ENCODE data around the gene ZNF320.
A peak's percentile ranks its signal among the peaks of the same experiment; 100 is the strongest.
"Not testable (repeated sequence)": the region's sequence is repeated elsewhere in the genome, so short reads cannot be mapped to it uniquely, and the experiment has no call there.

The ZNF320 gene

GRCh38 chr19:52917531-52917930, 20.1 kb upstream of the ZNF320 start:
- DNase-seq: no peak

GRCh38 chr19:52910648-52911047, 13.2 kb upstream of the ZNF320 start:
- DNase-seq: no peak

GRCh38 chr19:52904052-52904780, 6.8 kb upstream of the ZNF320 start:
- DNase-seq: not testable (repeated sequence)

DNA sequence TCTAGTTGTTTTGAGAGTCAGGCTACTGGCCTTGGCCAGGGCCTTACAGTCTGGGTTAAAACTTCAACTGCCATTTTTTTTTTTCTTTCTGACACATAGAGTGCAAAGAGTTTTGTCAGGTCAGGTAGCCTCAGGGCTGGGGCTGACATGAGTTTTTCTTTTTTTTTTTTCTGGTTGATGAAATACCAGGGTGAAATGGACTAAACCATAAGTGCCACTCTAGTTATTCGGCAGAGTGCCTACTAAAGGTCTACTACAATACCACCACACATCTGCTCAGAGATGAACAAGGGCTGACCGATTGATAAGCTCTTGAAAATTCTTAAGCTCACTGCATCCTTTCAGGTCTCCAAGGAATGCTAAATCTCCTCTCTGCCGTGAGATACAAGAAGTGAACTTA, 4.4 kb upstream of the ZNF320 start:
- DNase-seq: no peak

GRCh38 chr19:52898596-52898995, 1.2 kb upstream of the ZNF320 start:
- DNase-seq: not testable (repeated sequence)

- no peak for DNase-seq
These were observed 666 bp upstream of the ZNF320 start for GRCh38 chr19:52898101-52898500.

- peak; percentile 12 for DNase-seq
These were observed 851 bp downstream of the ZNF320 start for GRCh38 chr19:52896431-52897137.

DNA sequence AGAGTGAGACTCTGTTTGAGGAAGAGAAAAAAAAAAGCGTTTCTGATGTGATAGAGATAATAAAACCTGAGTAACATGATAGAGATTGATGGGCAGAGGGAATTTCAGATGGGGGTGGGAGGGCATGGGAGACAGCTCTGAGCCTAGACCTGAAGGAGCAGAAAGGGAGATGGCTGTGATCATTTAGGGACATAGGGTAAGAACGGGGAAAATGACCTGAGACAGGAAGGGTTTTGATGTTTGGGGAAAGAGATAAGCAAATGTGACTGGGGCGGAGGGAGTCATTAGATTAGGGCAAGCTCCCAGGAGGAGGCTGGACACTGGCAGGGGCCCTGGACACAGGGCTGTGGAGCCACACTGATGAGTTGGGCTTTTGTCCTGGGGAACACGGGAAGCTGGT, 6.1 kb downstream of the ZNF320 start:
- DNase-seq: no peak

DNA sequence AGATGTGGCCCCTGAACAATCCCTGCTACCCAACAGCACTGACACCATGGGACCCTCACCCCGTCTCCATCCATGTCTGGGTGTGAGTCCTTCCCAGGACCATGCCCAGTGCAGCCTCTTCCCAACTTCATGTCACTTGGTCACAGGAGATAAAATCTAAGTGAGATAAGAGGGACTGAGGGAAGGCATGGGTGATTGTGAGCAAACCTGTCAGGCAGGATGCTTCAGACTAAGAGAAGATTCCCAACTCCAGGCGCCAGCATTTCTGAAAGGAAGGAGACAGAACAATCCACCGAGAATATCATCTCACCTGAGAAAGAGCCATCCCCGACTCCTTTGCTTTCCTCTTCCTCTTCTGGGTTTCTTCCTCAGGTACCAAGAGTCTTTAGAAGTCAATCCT, 7.5 kb downstream of the ZNF320 start:
- DNase-seq: no peak

DNA sequence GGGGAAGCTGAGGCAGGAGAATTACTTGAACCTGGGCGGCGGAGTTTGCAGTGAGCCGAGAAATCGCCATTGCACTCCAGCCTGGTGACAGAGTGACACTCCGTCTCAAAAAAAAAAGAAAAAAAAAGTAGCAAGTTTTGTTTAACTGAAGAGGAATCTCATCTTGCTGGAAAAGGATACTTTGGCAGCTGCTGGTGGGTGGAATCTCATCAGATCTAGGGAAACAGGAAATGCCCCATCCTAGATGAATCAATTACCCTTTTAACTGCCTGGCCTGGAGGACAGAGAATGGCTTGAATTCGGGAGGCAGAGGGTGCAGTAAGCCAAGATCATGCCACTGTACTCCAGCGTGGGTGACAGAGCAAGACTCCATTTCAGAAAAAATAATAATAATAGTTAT, 8.4 kb downstream of the ZNF320 start:
- DNase-seq: no peak

- DNase-seq: no peak
These were observed 16.5 kb downstream of the ZNF320 start for GRCh38 chr19:52880895-52881389.

GRCh38 chr19:52872996-52873395, 24.4 kb downstream of the ZNF320 start:
- not testable (repeated sequence) for DNase-seq

GRCh38 chr19:52871466-52871865, 26.0 kb downstream of the ZNF320 start:
- no peak for DNase-seq

DNA sequence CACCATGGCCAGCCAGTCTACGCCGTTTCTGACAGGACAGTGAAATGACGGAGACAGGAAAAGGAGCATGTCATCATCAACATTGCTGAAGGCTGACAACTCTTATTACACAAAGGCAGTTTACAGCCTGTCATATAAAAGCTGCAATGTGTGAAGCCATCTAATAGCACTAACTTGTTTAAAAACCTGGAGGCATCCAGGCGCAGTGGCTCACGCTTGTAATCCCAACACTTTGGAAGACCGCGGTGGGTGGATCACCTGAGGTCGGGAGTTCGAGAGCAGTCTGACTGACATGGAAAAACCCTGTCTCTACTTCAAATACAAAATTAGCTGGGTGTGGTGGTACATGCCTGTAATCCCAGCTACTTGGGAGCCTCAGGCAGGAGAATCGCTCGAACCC, 29.4 kb downstream of the ZNF320 start:
- DNase-seq: not testable (repeated sequence)

DNA sequence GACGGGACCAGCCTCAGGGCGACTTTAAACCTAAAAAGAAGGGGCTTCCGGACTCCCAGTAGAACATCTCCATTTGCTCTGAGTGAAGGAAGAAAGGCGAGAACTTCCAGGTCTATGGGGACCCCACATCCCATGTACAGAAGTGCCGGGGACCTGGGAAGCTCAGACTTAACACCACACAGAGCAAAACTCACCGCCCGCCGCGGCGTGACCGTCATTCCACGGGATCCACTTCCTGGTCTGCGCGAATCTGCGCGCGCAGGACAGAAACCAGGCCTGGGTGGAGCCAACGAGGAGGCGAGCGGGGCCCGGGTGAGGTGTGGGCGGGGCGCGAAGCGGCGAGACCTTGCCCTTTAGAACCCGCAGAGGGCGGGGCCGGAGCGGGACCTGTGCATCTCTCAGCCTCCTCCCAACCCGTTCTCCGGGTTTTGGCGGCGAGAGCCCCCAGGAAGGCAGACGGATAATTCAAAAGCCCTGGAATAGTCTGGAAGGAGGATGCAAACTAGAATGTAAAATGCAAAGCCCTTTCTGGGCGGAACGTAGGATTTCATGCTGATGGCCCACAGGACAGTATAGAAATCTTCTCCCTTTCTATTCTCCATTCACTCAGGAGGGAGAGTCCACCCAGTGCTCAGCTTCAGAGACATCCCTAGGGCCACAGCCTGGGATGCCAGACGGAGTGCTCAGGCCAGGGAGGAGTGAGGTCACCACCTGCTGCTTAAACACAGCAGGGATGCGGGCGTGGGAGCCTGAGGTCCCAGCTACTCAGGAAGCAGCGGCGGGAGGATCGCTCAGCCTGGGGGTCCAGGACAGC, 39.9 kb downstream of the ZNF320 start, which contains the start of gene ZNF468:
TSS of gene ZNF468 (minus strand) at position 242 of the 814 bp plus-strand sequence. CDS start 3,347 bp downstream, outside the sequence.
- peak; percentile 74 for DNase-seq

GRCh38 chr19:52856540-52857377, 40.7 kb downstream of the ZNF320 start:
- not testable (repeated sequence) for DNase-seq
